GM23248 (cell line): ENCODE results near the gene HSF5. TPM values are rescaled to one million over a fixed set of nuclear protein-coding genes. Genes with fewer than 3 reads are reported as not detected.

Experiments used
- DNase-seq: peaks from one replicate; pipeline ENCODE4 v3.0.0-alpha.2; 2015
- H2AFZ ChIP-seq: fragments of 200-600 bp; sonication (generic); 2 replicates; pipeline ENCODE4 v1.6.1; 2016; ENCODE audit warnings: antibody characterized with exemption
- H3F3A ChIP-seq: fragments of 200-600 bp; sonication (generic); 2 replicates; pipeline ENCODE4 v1.6.1; 2016; ENCODE audit warnings: mild to moderate bottlenecking, antibody characterized with exemption, mixed run types; ENCODE audit not compliant: insufficient read depth
- H3K27ac ChIP-seq: fragments of 200-600 bp; sonication (generic); 2 replicates; pipeline ENCODE4 v1.5.1; 2016; ENCODE audit warnings: mild to moderate bottlenecking
- H3K27me3 ChIP-seq: fragments of 200-600 bp; sonication (generic); replicated peaks from 2 replicates; pipeline ENCODE4 v1.6.1; 2016; ENCODE audit warnings: mild to moderate bottlenecking; ENCODE audit not compliant: insufficient read depth
- H3K36me3 ChIP-seq: fragments of 200-600 bp; sonication (generic); 2 replicates; pipeline ENCODE4 v1.6.1; 2016; ENCODE audit warnings: low read depth, mild to moderate bottlenecking
- H3K4me1 ChIP-seq: fragments of 200-600 bp; sonication (generic); 2 replicates; pipeline ENCODE4 v1.6.1; 2016; ENCODE audit warnings: mild to moderate bottlenecking; ENCODE audit not compliant: insufficient read depth
- H3K4me2 ChIP-seq: fragments of 200-600 bp; sonication (generic); one replicate; pipeline ENCODE4 v1.6.1; 2016; ENCODE audit warnings: mild to moderate bottlenecking; ENCODE audit not compliant: unreplicated experiment
- H3K4me3 ChIP-seq: fragments of 200-600 bp; sonication (generic); 2 replicates; pipeline ENCODE4 v1.5.1; 2016; ENCODE audit warnings: mild to moderate bottlenecking
- H3K79me2 ChIP-seq: fragments of 200-600 bp; sonication (generic); 2 replicates; pipeline ENCODE4 v1.6.1; 2016; ENCODE audit warnings: mild to moderate bottlenecking; ENCODE audit not compliant: insufficient read depth
- H3K9ac ChIP-seq: fragments of 200-600 bp; sonication (generic); 2 replicates; pipeline ENCODE4 v1.6.1; 2016; ENCODE audit warnings: mild to moderate bottlenecking
- H3K9me2 ChIP-seq: fragments of 200-600 bp; sonication (generic); 2 replicates; pipeline ENCODE4 v1.6.1; 2016; ENCODE audit warnings: mixed run types, mild to moderate bottlenecking, moderate library complexity; ENCODE audit not compliant: insufficient read depth
- H3K9me3 ChIP-seq: fragments of 200-600 bp; sonication (generic); one replicate; pipeline ENCODE4 v1.6.1; 2017; ENCODE audit warnings: low read depth
- H4K20me1 ChIP-seq: fragments of 200-600 bp; sonication (generic); 2 replicates; pipeline ENCODE4 v1.6.0; 2016; ENCODE audit not compliant: insufficient read depth
- EZH2 ChIP-seq: fragments of 200-600 bp; sonication (generic); IDR thresholded peaks from 2 replicates; pipeline ENCODE4 v1.6.1; 2018; ENCODE audit warnings: antibody characterized with exemption, mild to moderate bottlenecking; ENCODE audit not compliant: insufficient read depth, poor library complexity, severe bottlenecking
- EZH2phosphoT487 ChIP-seq: fragments of 200-600 bp; sonication (generic); IDR thresholded peaks from 2 replicates; pipeline ENCODE4 v1.6.1; 2018; ENCODE audit warnings: antibody characterized with exemption, moderate library complexity, mild to moderate bottlenecking, low read depth; ENCODE audit not compliant: insufficient read depth
- WGBS, 2 experiments: methylation state at CpG; one replicate each; pipeline ENCODE4 v1.1.6; 2015 to 2017; ENCODE audit warnings: low lambda C conversion rate in 2 of 2, low coverage in 1 of 2; ENCODE audit errors: missing lambda C conversion rate in 2 of 2; 5-methylcytosine and 5-hydroxymethylcytosine counted together
- in situ Hi-C: fragments of 300-500 bp; cut with MboI; formaldehyde crosslinking; loops from 2 replicates; pipeline ENCODE4 v1.15.0; 2020
- polyA plus RNA-seq: library from polyadenylated mRNA; unstranded; fragments of >200 nt; fragmentation: Nextera tagmentation; extraction: Ambion mirVana; gene quantifications from 2 replicates; pipeline ENCODE4 v1.2.1, GENCODE V29; 2016
- total RNA-seq: library from RNA; depleted of rRNA; stranded (reverse); fragments of >200 nt; shearing (Covaris generic); gene quantifications from 2 replicates; pipeline ENCODE4 v1.2.3, GENCODE V29; 2014

HSF5 gene
- total and polyA plus RNA-seq, 2 experiments from 2014 or later, result not detected

GRCh38 chr17:58493506-58493905, 5.3 kb upstream of the HSF5 start:
- Histone ChIP-seq H3K4me3 (no peak overlapping the region), H3K4me2 (no peak overlapping the region), H3K4me1 (no peaks in the 10 kb centered on the region), H4K20me1 (no peaks in the 10 kb centered on the region), H2AFZ (no peak overlapping the region), H3K27ac (no peak overlapping the region), H3F3A (no peaks in the 10 kb centered on the region), H3K9me2 (no peaks in the 10 kb centered on the region), H3K36me3 (peaks cover 29% of the 10 kb centered on the region), H3K9me3 (no peaks in the 10 kb centered on the region), H3K27me3 (no peaks in the 10 kb centered on the region), H3K9ac (no peak overlapping the region), H3K79me2 (no peaks in the 10 kb centered on the region)
- in situ Hi-C loops, result no loop called here
- TF ChIP-seq EZH2phosphoT487, result no peak
- no peak for TF ChIP-seq EZH2
- no peak for DNase-seq
- 85 to 94% methylated on average over 4 of the region's 4 CpGs for WGBS, 2 experiments

- Histone ChIP-seq H2AFZ (no peak overlapping the region), H3K4me2 (no peak overlapping the region), H3K27me3 (no peaks in the 10 kb centered on the region), H3K4me3 (no peak overlapping the region), H3K9ac (no peak overlapping the region), H3K79me2 (no peaks in the 10 kb centered on the region), H3K9me2 (no peaks in the 10 kb centered on the region), H3K4me1 (no peaks in the 10 kb centered on the region), H3K9me3 (no peaks in the 10 kb centered on the region), H3F3A (no peaks in the 10 kb centered on the region), H3K27ac (no peak overlapping the region), H4K20me1 (no peaks in the 10 kb centered on the region), H3K36me3 (peaks cover 29% of the 10 kb centered on the region)
- in situ Hi-C loops, result no loop called here
- TF ChIP-seq EZH2 (no peak), EZH2phosphoT487 (no peak)
- no peak for DNase-seq
- WGBS, 2 experiments, result 91 to 93% methylated on average over 11 of the region's 11 CpGs
These were observed 4.3 kb upstream of the HSF5 start for GRCh38 chr17:58492238-58493121.

- no peaks in the 10 kb centered on the region for H3K79me2 ChIP-seq
- H3K9me2 ChIP-seq, result no peaks in the 10 kb centered on the region
- DNase-seq, result no peak
- 98% methylated on average over 6 of the region's 6 CpGs for WGBS, 2 experiments
- no peaks in the 10 kb centered on the region for H4K20me1 ChIP-seq
- no peak overlapping the region for H3K4me2 ChIP-seq
- in situ Hi-C loops, result no loop called here
- H3K4me3 ChIP-seq, result no peak overlapping the region
- no peaks in the 10 kb centered on the region for H3K27me3 ChIP-seq
- no peak for TF ChIP-seq EZH2phosphoT487
- no peak for TF ChIP-seq EZH2
- no peak overlapping the region for H3K9ac ChIP-seq
- no peaks in the 10 kb centered on the region for H3K9me3 ChIP-seq
- no peak overlapping the region for H2AFZ ChIP-seq
- H3K4me1 ChIP-seq, result no peaks in the 10 kb centered on the region
- peaks cover 29% of the 10 kb centered on the region for H3K36me3 ChIP-seq
- no peak overlapping the region for H3K27ac ChIP-seq
- no peaks in the 10 kb centered on the region for H3F3A ChIP-seq
These were observed 3.4 kb upstream of the HSF5 start for GRCh38 chr17:58491510-58492045.

GRCh38 chr17:58488428-58488890, 251 bp upstream of the HSF5 start:
- Histone ChIP-seq H3K4me3 (no peak overlapping the region), H3K4me1 (no peaks in the 10 kb centered on the region), H4K20me1 (no peaks in the 10 kb centered on the region), H3K9ac (no peak overlapping the region), H2AFZ (no peak overlapping the region), H3K79me2 (no peaks in the 10 kb centered on the region), H3K36me3 (peaks cover 24% of the 10 kb centered on the region), H3F3A (no peaks in the 10 kb centered on the region), H3K4me2 (no peak overlapping the region), H3K27me3 (no peaks in the 10 kb centered on the region), H3K27ac (no peak overlapping the region), H3K9me3 (no peaks in the 10 kb centered on the region), H3K9me2 (no peaks in the 10 kb centered on the region)
- 83 to 98% methylated on average over 15 to 26 of the region's 26 CpGs for WGBS, 2 experiments
- in situ Hi-C loops, result no loop called here
- DNase-seq, result no peak
- TF ChIP-seq EZH2 (no peak), EZH2phosphoT487 (no peak)
